ENCODE measurements around the gene MEAF6. TPM values are rescaled to one million over a fixed set of nuclear protein-coding genes. Genes with fewer than 3 reads are reported as not detected.
A peak's percentile ranks its signal among the peaks of the same experiment; 100 is the strongest.

Gene MEAF6
- total and polyA plus RNA-seq, 2 donors: 57.4 to 107 TPM

DNA sequence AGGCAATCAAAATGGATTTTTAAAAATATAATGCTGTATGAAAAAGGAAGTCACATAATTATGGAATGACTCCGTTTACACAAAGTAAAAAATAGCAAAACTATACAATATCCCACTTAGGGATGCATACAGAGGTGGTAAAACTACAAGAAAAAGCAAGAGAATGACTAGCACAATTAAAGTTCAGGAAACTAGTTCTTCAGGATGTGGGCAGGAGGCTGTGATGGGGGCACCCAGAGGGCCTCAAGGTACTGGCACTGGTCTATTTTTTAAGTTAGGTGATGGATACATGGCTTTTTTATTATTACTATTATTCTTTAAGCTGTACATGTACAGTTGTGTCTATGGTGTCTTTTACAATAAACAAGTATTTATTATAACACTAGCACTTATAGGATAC is 41.6 kb downstream of the MEAF6 start:
- peak overlapping the region in 1 of 2 donors; percentile 79 for H3K4me3 ChIP-seq (ENCODE audit: low read length in 2 of 2)
- 13% methylated on average over 1 of the region's 1 CpG for WGBS
- H3K4me1 ChIP-seq (ENCODE audit: control insufficient read depth in 2 of 2, insufficient read depth in 2 of 2, low read length in 2 of 2): peaks cover 29 to 55% of the 10 kb centered on the region in 2 donors
- H3K27me3 ChIP-seq (ENCODE audit: control insufficient read depth in 2 of 2, insufficient read depth in 1 of 2, low read length in 1 of 2): no peaks in the 10 kb centered on the region
- DNase-seq (ENCODE audit: low read depth in 6 of 9, low spot score in 9 of 9): peak in 1 of 9 donors; percentile 38
- no peaks in the 10 kb centered on the region for H3K9me3 ChIP-seq (ENCODE audit: control insufficient read depth in 2 of 2, insufficient read depth in 1 of 2, low read length in 1 of 2)
- H3K36me3 ChIP-seq (ENCODE audit: control insufficient read depth in 2 of 2, insufficient read depth in 2 of 2, low read length in 1 of 2): peaks cover 1 to 16% of the 10 kb centered on the region in 2 donors
- no peak overlapping the region for H3K27ac ChIP-seq (ENCODE audit: low read depth in 1 of 2, low read length in 1 of 2)

DNA sequence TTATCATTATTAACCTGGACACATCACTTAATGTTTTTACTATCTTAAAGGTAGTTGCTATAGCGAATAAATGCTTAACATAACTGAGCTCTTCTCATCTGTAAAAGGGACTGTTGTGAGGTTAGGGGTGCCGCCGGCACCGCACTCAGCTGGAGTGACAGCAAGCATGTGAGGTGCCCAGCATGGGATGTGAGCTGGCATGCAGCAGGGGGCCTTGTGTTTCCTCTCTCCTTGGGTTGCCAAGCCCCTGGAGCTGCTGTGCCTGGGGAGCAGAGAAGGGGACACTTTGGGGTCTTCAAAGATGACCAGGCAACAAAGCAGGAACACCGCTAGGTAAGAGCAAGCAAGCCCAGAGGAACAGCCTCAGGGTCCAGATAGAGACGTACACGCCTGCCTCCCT is 42.3 kb downstream of the MEAF6 start:
- Histone ChIP-seq H3K36me3 (ENCODE audit: control insufficient read depth in 2 of 2, insufficient read depth in 2 of 2, low read length in 1 of 2) (peaks cover 0 to 13% of the 10 kb centered on the region in 2 donors), H3K4me1 (ENCODE audit: control insufficient read depth in 2 of 2, insufficient read depth in 2 of 2, low read length in 2 of 2) (peaks cover 22 to 48% of the 10 kb centered on the region in 2 donors), H3K9me3 (ENCODE audit: control insufficient read depth in 2 of 2, insufficient read depth in 1 of 2, low read length in 1 of 2) (no peaks in the 10 kb centered on the region), H3K4me3 (ENCODE audit: low read length in 2 of 2) (no peak overlapping the region), H3K27me3 (ENCODE audit: control insufficient read depth in 2 of 2, insufficient read depth in 1 of 2, low read length in 1 of 2) (no peaks in the 10 kb centered on the region), H3K27ac (ENCODE audit: low read depth in 1 of 2, low read length in 1 of 2) (no peak overlapping the region)
- no peak for DNase-seq (ENCODE audit: low read depth in 6 of 9, low spot score in 9 of 9)
- 72% methylated on average over 7 of the region's 7 CpGs for WGBS

GRCh38 chr1:37471345-37472231 is 43.0 kb downstream of the MEAF6 start:
- Histone ChIP-seq H3K36me3 (ENCODE audit: control insufficient read depth in 2 of 2, insufficient read depth in 2 of 2, low read length in 1 of 2) (peaks cover 0 to 9% of the 10 kb centered on the region in 2 donors), H3K4me3 (ENCODE audit: low read length in 2 of 2) (no peak overlapping the region), H3K27me3 (ENCODE audit: control insufficient read depth in 2 of 2, insufficient read depth in 1 of 2, low read length in 1 of 2) (no peaks in the 10 kb centered on the region), H3K9me3 (ENCODE audit: control insufficient read depth in 2 of 2, insufficient read depth in 1 of 2, low read length in 1 of 2) (no peaks in the 10 kb centered on the region), H3K27ac (ENCODE audit: low read depth in 1 of 2, low read length in 1 of 2) (peak overlapping the region in 1 of 2 donors; percentile 64), H3K4me1 (ENCODE audit: control insufficient read depth in 2 of 2, insufficient read depth in 2 of 2, low read length in 2 of 2) (peaks cover 16 to 41% of the 10 kb centered on the region in 2 donors)
- 61% methylated on average over 13 of the region's 13 CpGs for WGBS
- DNase-seq (ENCODE audit: low read depth in 6 of 9, low spot score in 9 of 9): no peak

DNA sequence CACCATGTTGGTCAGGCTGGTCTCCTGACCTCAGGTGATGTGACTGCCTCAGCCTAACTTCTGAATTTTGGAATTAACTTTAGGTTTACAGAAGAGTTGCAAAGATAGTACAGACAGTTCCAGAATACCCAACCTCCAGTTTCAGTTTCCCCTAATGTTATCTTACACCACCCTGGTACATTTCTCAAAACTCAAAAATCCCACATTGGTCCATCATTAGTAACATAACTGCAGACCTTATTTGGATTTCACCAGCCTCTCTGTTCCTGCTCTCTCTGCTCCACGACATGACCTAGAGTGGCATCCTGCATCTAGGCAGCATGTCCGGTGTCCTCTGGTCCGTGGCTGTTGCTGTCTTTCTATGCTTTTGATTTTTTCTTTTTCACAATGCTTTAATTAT is 45.2 kb downstream of the MEAF6 start:
- Histone ChIP-seq H3K4me3 (ENCODE audit: low read length in 2 of 2) (no peak overlapping the region), H3K9me3 (ENCODE audit: control insufficient read depth in 2 of 2, insufficient read depth in 1 of 2, low read length in 1 of 2) (no peaks in the 10 kb centered on the region), H3K36me3 (ENCODE audit: control insufficient read depth in 2 of 2, insufficient read depth in 2 of 2, low read length in 1 of 2) (no peaks in the 10 kb centered on the region), H3K27ac (ENCODE audit: low read depth in 1 of 2, low read length in 1 of 2) (no peak overlapping the region), H3K4me1 (ENCODE audit: control insufficient read depth in 2 of 2, insufficient read depth in 2 of 2, low read length in 2 of 2) (peaks cover 4 to 23% of the 10 kb centered on the region in 2 donors), H3K27me3 (ENCODE audit: control insufficient read depth in 2 of 2, insufficient read depth in 1 of 2, low read length in 1 of 2) (no peaks in the 10 kb centered on the region)
- 95% methylated on average over 3 of the region's 3 CpGs for WGBS
- no peak for DNase-seq (ENCODE audit: low read depth in 6 of 9, low spot score in 9 of 9)

DNA sequence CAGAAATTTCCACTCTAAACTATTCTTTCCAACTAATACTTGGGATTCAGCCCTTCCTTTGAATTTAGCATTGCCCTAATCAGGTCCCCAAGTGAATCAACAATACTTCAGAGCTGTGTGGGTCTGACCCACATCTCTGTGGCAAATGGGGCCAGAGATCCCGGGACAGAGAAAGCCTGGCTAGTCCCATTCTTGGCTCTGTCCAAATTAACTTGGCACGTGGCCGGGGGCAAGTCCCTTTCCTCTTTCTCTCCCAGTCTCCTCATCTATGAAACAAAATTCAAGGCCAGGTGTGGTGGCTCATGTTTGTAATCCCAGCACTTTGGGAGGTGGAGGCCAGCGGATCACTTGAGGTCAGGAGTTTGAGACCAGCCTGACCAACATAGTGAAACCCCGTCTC is 46.5 kb downstream of the MEAF6 start:
- Histone ChIP-seq H3K4me3 (ENCODE audit: low read length in 2 of 2) (no peak overlapping the region), H3K27ac (ENCODE audit: low read depth in 1 of 2, low read length in 1 of 2) (no peak overlapping the region), H3K4me1 (ENCODE audit: control insufficient read depth in 2 of 2, insufficient read depth in 2 of 2, low read length in 2 of 2) (peaks cover 0 to 12% of the 10 kb centered on the region in 2 donors), H3K36me3 (ENCODE audit: control insufficient read depth in 2 of 2, insufficient read depth in 2 of 2, low read length in 1 of 2) (no peaks in the 10 kb centered on the region), H3K9me3 (ENCODE audit: control insufficient read depth in 2 of 2, insufficient read depth in 1 of 2, low read length in 1 of 2) (no peaks in the 10 kb centered on the region), H3K27me3 (ENCODE audit: control insufficient read depth in 2 of 2, insufficient read depth in 1 of 2, low read length in 1 of 2) (no peaks in the 10 kb centered on the region)
- WGBS: over 99% methylated on average over 5 of the region's 5 CpGs
- no peak for DNase-seq (ENCODE audit: low read depth in 6 of 9, low spot score in 9 of 9)

GRCh38 chr1:37465593-37466517 is 48.7 kb downstream of the MEAF6 start:
- H3K36me3 ChIP-seq (ENCODE audit: control insufficient read depth in 2 of 2, insufficient read depth in 2 of 2, low read length in 1 of 2): no peaks in the 10 kb centered on the region
- H3K27ac ChIP-seq (ENCODE audit: low read depth in 1 of 2, low read length in 1 of 2): no peak overlapping the region
- no peak for DNase-seq (ENCODE audit: low read depth in 6 of 9, low spot score in 9 of 9)
- H3K27me3 ChIP-seq (ENCODE audit: control insufficient read depth in 2 of 2, insufficient read depth in 1 of 2, low read length in 1 of 2): no peaks in the 10 kb centered on the region
- WGBS: 89% methylated on average over 6 of the region's 6 CpGs
- no peaks in the 10 kb centered on the region for H3K4me1 ChIP-seq (ENCODE audit: control insufficient read depth in 2 of 2, insufficient read depth in 2 of 2, low read length in 2 of 2)
- no peaks in the 10 kb centered on the region for H3K9me3 ChIP-seq (ENCODE audit: control insufficient read depth in 2 of 2, insufficient read depth in 1 of 2, low read length in 1 of 2)
- H3K4me3 ChIP-seq (ENCODE audit: low read length in 2 of 2): no peak overlapping the region

DNA sequence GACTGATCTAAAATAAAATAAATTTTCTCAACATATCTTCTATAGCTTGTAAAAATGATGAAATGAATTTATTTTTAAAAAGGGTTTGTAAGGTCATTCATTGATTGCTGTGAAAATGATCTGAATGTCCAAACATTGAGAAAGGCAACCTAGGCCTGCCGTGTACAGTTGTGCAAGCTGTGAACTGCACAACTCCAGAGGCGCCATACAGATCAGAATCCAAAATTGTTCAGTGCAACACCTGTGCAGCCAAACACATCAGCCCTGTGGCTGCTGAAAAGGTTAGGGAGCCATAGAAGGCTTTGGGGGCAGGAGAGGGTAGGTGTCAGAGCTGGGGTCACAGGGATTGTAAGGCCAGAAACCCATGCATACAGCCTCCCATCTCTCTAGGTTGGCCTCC is 50.1 kb downstream of the MEAF6 start:
- no peaks in the 10 kb centered on the region for H3K9me3 ChIP-seq (ENCODE audit: control insufficient read depth in 2 of 2, insufficient read depth in 1 of 2, low read length in 1 of 2)
- no peak for DNase-seq (ENCODE audit: low read depth in 6 of 9, low spot score in 9 of 9)
- WGBS: 52% methylated on average over 2 of the region's 2 CpGs
- no peak overlapping the region for H3K27ac ChIP-seq (ENCODE audit: low read depth in 1 of 2, low read length in 1 of 2)
- H3K4me1 ChIP-seq (ENCODE audit: control insufficient read depth in 2 of 2, insufficient read depth in 2 of 2, low read length in 2 of 2): no peaks in the 10 kb centered on the region
- no peaks in the 10 kb centered on the region for H3K27me3 ChIP-seq (ENCODE audit: control insufficient read depth in 2 of 2, insufficient read depth in 1 of 2, low read length in 1 of 2)
- no peaks in the 10 kb centered on the region for H3K36me3 ChIP-seq (ENCODE audit: control insufficient read depth in 2 of 2, insufficient read depth in 2 of 2, low read length in 1 of 2)
- H3K4me3 ChIP-seq (ENCODE audit: low read length in 2 of 2): no peak overlapping the region

GRCh38 chr1:37461698-37462436 is 52.7 kb downstream of the MEAF6 start:
- no peak for DNase-seq (ENCODE audit: low read depth in 6 of 9, low spot score in 9 of 9)
- Histone ChIP-seq H3K27me3 (ENCODE audit: control insufficient read depth in 2 of 2, insufficient read depth in 1 of 2, low read length in 1 of 2) (no peaks in the 10 kb centered on the region), H3K4me1 (ENCODE audit: control insufficient read depth in 2 of 2, insufficient read depth in 2 of 2, low read length in 2 of 2) (no peaks in the 10 kb centered on the region), H3K9me3 (ENCODE audit: control insufficient read depth in 2 of 2, insufficient read depth in 1 of 2, low read length in 1 of 2) (no peaks in the 10 kb centered on the region), H3K36me3 (ENCODE audit: control insufficient read depth in 2 of 2, insufficient read depth in 2 of 2, low read length in 1 of 2) (no peaks in the 10 kb centered on the region), H3K27ac (ENCODE audit: low read depth in 1 of 2, low read length in 1 of 2) (no peak overlapping the region), H3K4me3 (ENCODE audit: low read length in 2 of 2) (no peak overlapping the region)
- 94% methylated on average over 9 of the region's 9 CpGs for whole genome bisulfite sequencing

Measured in thymus (tissue), 11 donors.